GM18499 (cell line): ENCODE results near the gene DNAJC24.
A peak's percentile ranks its signal among the peaks of the same experiment; 100 is the strongest.
"Not testable (repeated sequence)": the region's sequence is repeated elsewhere in the genome, so short reads cannot be mapped to it uniquely, and the experiment has no call there.

ENCODE experiments used
- ATAC-seq: cut with Tn5 transposase; IDR thresholded peaks from one replicate; pipeline ENCODE4 v1.9.1; 2021; ENCODE audit warnings: moderate number of reproducible peaks; ENCODE audit not compliant: insufficient read depth, unreplicated experiment

Gene DNAJC24, protein sequence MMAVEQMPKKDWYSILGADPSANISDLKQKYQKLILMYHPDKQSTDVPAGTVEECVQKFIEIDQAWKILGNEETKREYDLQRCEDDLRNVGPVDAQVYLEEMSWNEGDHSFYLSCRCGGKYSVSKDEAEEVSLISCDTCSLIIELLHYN

DNA sequence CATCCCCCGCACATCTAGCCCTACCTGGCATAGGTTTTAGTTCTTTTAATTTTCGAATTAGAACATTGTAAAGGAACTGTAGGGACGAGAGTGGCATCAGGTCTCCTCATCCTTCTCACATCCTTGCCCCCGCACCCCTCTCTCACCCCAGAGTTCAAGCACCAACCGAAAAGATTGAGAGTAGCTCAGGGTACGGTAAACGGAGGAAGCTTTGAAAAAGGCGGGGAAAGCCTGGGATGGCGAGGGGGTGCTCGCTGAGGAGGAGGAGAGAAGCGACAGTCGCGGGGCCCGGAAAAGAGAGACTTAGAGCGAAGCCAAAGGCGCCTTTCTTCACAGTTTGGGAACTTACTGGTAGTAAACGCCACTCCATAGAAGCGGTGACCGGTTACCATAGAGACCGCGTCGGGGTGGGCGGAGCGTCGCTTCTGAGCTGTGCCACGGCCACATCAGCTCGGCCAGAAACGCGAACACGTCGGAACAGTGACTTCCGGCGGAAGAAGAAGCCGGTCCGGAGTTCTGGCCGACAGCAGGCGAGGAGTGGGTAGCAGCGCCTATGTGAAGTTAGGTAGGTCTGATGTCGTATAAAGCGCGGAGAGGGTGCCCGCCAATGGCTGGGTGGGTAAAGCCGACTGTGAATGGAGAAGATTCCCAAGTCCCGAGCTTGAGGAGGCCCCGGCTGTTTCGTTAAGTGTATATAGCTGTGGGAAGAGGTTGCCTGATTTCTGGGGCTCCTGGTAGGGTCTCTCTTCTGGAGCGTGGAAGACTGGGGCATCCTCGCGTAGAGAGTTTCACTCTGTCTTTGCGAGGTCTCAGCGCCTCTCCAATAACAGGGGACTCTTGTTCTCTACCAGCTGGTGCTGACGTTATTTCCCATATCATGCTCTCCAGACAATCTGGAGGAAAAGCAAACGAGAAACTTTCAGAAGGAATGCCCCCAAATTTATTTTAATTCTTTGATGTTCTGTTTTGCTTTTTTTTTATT is at the start of gene DNAJC24, which contains the start of gene DCDC1:
Gene DNAJC24, plus strand, starts transcription at position 513 of the 982 bp plus-strand sequence. CDS start 889 bp downstream, outside the sequence.
Gene DCDC1, minus strand, starts transcription at position 392 of the 982 bp plus-strand sequence. CDS start 41,459 bp downstream, outside the sequence.
- ATAC-seq: peak; percentile 96

DNA sequence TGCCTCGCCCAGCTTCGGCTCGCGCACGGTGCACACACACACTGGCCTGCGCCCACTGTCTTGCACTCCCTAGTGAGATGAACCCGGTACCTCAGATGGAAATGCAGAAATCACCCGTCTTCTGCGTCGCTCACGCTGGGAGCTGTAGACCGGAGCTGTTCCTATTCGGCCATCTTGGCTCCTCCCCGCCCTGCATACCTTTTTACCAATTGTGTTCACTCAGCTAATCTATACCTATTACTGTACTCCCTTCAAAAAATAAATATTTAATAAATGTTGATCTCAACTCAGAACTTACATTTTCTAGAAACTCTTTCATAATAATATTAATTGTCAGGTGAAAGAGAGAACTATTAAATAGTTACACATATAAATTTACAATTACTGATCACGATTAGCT is 48.2 kb upstream of the DNAJC24 start:
- not testable (repeated sequence) for ATAC-seq

DNA sequence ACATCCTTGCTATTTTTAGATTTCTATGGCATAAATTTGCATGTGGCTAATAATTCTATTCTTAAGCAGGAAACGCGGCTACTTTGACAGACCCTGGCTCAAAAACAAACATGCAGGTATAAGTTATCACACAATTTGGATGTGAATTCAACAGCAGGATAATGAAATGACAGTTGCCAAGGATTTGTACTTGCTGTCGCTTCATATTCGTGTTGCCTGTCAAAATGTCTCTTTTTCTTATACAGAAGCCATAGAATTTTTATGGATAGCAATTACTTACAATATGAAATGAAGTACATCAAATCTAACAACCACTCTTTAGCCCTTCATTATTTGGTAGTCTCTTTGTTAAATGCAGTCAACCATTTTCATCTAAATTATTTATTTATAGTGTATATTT is 46.5 kb upstream of the DNAJC24 start:
- ATAC-seq: no peak

DNA sequence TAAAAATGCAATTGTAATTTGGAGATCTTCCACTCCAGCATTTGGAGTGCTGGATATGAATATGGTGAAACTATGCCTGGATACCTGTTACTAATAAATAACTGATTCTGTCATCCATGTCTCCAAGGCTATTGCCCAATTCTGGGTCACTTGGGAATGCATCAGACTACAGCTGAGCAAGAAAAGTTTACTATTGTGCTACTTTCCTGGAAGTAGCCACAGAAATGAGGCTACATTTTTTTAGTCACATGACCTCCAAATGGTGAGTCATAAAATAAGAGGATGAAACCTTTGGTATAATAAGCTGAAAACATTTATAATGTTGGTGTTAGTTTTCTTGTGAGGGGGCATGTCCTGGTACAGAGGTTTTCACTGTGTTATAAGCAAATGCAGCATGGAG is 44.5 kb upstream of the DNAJC24 start:
- no peak for ATAC-seq

DNA sequence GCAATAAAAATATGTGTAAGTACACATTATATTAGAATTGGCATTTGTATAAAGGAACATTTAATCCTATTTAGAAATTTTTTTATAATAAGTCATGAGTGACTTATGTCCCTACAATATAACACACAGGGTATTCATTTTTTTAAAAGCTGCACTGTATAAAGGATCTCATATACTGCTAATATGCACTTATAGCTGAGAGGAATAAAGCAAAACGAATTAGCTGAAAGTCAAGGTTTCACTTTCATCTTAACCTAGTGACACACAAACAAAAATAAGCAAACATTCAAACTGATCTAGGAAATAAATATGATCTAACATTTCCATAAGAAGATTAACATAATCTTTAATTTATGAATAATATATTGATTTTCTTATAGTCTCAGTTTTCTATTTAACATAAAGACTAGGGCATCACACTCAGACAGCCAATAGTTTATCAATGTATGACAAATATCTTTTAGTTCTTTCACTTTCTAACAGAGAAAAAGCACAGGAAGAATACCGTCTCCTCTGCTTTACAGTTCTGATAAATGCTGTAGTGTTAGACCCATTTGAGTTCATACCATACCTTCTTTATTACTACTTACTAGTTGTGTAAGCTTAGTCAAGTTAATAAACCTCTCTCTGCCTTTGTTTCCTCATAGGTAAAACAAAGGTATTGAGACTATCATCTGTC is 43.1 kb upstream of the DNAJC24 start:
- no peak for ATAC-seq

DNA sequence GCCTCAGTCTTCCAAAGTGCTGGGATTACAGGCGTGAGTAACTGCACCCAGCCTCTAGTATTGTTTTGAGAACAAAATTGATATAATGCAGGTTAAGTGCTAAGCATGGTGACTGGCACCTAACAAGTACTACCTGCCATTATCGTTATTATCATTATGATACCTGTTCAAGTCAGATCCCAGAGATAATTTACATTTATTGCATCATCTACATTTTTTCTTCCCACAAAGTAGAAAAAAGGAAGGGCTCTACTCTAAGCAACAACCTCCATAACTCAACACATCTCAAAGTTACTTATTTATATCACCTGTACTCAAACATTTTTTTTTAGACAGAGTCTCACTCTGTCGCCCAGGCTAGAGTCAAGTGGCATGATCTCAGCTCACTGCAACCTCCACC is 42.2 kb upstream of the DNAJC24 start:
- no peak for ATAC-seq

DNA sequence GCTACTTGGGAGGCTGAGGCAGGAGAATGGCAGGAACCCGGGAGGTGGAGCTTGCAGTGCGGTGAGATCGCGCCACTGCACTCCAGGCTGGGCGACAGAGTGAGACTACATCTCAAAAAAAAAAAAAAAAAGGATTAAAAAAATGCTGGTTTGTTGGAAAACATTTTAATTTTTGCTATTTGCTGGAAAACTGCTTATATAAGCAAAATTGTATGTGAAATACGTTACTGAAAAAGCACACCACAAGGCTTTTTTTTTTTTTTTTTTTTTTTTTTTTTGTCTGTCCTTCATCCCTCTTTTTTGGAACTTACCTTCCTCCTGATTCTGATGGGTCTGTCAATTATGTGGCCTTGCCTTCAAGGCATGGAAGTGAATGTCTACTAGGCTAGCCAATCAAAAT is 41.0 kb upstream of the DNAJC24 start:
- no peak for ATAC-seq

DNA sequence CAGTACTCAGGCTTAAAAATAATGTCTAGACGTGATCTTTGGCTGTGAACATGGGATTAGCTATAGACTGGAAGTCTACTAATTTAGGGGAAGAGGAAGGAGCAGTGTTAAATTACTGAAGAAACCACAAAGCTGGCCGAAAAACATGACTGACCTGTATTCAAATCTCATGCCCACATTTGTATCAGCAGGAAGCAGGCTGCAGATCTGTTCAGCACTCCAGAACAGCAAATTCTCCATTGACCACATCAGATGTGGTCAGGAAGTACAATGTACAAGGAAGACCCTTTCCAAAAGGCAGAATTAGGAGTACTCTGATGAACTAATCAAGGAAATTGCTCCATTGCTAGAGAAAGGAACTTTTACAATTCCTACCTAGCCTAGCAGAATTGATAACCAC is 31.9 kb upstream of the DNAJC24 start:
- ATAC-seq: no peak

DNA sequence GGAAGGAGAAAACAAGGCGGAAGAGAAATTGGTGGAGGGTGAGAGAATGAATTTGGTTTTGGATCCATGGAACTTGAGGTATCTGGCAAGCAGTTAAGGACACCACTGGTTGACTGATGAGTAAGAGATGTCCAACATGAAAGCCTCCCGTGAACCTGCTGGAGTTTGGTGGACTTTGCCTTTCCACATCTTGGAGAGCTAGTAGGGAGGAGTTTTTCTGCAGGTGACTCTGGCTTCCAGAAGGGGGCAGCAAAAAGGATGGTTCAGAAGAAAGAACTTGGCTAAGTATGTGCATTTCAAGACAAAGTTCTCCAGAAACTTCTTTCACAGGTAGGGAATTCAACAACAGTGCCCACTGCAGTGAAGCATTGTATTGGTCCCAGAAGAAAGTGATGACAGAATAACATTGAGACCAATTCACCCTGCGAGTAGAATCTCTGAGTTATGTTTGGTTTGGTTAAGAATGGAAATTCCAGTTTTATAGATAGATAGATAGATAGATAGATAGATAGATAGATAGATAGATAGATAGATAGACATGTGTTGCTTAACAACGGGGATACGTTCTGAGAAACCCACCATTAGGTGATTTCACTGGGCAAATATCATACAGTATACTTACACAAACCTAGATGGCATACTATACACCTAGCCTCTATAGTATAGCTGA is 28.6 kb upstream of the DNAJC24 start:
- ATAC-seq: no peak

DNA sequence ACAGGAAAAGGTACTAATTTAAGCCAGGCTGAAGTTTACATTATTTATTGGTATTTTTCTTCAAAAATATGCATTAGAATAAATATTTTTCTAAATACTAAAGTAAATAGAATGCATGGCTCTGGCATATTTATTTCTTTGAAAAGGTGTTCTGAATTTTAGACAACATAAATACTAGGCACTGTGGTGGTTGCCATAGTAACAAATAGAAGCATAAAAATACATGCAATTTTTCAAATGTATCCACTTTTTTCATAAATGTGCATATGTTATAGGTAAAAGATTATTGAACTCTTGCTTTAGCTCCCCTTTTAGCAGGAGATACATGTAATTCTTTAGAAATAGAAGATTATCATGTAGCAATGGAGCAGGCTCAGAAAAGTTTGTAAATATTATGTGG is 18.5 kb upstream of the DNAJC24 start:
- no peak for ATAC-seq

DNA sequence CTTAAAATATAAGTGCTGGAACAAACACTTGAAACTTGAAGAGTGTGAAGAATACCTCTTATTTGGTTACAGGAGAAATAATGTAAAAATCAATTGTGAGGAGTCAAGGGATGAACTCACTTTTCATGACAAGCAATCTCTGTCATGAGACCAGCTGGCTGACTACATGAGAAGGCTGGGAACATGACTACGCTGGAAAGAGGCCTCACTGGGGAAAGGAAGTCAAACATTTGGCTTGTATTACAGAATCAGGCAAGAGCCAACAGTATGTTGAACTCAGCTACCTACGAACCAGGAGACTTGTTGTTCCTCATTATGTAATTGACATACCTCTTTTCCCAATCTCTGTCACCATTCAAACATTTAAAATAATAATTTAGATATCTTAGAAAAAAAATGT is 14.5 kb upstream of the DNAJC24 start:
- no peak for ATAC-seq

DNA sequence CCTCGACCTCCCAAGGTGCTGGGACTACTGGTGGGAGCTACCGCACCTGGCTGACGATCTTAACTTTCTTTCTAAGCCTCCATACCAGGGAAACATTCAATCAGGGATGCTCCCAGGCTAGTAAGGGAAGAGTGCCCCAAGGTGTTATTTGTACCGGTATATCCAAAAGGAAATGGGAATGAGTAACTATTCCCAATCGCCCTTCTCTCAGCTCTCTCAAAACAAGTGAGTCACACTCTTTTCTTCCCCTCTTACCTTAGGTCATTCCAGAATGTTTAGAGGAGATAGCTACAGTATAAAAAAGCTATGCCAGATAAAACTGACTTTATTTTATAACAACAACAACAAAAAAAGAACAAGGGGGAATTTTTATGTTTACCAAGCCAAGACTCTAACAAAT is 13.8 kb upstream of the DNAJC24 start:
- ATAC-seq: no peak

DNA sequence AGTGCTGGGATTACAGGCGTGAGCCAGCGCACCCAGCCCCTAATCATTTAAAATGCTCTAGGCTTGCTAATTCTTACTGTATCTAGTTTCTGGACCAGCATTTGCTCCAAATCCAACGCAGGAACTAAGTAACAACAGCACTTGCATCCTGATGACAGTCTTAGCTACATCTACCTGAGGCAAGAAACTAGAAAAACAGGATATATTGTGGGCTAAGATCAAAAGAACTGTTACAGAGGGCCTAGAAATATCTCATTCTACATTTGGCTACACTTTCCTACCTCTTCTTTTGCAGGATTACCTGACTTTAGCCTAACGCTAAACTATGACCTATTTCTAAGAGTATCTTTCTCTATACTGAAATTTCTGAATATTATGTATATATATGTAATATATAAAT is 7.9 kb upstream of the DNAJC24 start:
- ATAC-seq: no peak

DNA sequence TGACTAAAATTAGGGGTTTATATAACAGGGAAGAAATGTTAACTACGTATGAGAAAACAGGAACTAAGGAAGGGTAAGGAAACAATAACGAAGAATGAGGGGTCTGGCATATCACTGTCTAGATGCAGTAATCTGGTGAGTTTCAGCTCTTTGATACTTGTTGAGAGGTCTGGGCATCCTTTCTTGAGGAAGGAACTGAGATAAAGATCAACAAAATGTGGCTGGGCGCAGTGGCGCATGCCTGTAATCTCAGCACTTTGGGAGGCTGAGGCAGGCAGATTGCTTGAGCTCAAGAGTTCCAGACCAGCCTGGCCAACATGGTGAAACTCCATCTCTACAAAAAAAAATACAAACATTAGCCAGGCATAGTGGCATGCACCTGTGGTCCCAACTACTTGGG is 2.9 kb upstream of the DNAJC24 start:
- no peak for ATAC-seq

DNA sequence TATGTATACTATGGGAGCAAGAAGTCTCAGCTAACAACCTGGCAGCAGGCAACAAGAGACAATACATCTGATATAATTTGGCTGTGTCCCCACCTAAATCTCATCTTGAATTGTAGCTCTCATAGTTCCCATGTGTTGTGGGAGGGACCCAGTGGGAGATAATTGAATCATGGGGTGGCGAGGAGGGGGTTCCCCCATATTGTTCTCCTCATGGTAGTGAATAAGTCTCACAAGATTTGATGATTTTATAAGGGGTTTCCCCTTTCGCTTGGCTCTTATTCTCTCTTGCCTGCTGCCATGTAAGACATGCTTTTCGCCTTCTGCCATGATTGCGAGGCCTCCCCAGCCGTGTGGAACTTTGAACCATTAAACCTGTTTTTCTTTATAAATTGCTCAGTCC is 6.2 kb downstream of the DNAJC24 start:
- no peak for ATAC-seq

DNA sequence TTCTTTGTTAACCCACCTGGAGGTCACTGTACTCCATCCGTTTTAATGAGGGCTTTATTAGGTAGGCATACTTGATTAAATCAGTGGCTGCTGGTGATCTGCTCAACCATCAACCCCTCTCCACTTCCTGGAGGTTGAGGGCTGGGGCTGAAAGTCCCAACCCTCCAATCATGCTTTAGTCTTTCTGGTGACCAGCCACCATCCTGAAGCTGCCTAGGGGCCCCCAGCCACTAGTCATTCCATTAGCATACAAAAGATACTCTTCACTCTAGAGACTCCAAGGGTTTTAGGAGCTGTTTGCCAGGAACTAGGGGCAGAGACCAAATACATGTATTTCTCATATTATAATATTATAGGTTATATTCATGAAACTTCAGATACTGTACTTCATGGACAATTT is 13.5 kb downstream of the DNAJC24 start:
- no peak for ATAC-seq

DNA sequence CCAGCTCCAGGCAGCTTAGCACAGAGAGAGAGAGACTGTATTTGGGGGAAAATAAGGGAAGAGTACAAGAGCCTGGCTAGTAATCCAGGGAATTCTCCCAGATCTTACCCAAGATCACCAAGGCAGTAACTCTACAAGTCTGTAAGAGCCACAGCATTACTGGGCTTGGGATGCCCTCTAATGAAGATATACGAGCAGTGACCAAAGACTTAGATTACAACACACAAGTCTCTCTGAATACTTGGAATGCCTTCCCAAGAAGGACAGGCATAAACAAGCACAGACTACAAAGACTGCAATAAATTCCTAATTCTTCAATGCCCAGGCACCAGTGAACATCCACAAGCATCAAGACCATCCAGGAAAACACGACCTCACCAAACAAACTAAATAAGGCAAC is 17.7 kb downstream of the DNAJC24 start:
- no peak for ATAC-seq

DNA sequence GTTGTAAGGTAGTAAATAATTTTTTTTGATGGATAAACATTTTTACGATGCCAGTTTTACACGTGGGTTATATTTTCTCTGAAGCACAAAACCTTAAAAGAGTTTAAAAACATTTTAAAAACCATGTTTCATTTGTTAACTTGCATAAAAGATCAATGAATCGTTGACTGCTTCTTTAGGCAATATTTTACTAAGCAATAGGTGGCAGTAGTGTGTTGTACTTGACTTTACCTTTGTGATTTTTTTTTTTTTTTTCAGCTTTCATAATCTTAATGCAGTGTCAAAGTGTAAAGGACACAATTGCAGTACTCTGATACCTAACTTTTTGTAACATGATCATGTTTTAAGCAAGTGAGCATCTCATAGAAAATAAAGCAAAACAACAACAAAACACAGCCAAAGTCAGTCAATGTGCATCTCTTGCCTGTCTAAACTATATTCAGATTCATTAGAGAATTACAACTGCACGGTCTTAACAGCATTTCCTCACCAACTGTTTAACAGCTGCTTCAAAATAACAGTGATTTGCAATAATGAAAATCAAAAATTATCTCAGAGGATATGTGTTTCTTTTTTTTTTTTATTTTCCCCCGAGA is 27.7 kb downstream of the DNAJC24 start:
- no peak for ATAC-seq

DNA sequence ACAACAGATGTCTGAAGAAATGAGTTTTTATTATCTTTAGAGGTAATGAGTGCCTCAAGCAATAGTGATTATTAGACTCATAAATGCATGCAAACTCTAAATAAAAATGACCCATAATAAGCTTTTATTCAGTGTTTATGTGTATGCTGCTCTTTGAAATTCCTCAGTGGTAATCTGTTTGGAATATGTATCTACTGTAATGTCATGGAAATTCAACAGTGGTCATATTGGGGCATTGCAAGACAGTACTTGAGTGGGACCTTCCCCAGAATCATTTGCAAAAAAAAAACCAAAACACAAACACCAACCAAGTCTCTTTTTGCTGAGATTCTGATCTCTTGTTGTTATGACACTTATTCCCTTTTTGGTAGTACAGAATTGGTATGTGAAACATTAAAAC is 35.0 kb downstream of the DNAJC24 start:
- ATAC-seq: no peak

DNA sequence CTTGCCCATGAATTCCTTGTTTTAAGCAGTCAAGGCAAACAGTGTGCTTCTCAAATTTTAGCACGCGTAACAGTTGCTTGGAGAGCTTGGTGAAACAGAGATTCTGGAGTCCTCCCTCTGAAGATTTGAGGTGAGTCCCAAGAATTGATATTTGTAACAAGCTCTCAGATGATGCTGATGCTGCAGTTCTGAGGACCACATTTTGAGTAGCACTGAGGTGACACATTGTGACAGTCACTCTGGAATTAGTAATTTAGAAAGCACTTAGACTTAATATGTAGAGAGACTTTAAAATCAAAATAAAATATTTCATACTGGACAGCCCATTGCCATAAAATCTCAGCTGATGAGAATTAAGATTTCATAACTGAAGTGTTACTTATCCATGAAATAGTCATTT is 38.5 kb downstream of the DNAJC24 start:
- no peak for ATAC-seq
